CD4-positive, alpha-beta memory T cell (primary cell): ENCODE data around the gene NPAS2. TPM values are rescaled to one million over a fixed set of nuclear protein-coding genes. Genes with fewer than 3 reads are reported as not detected.

Experiments
- CTCF ChIA-PET: fragments of 350-600 bp; sonication (Branson Sonifier 250); formaldehyde crosslinking; loops from one replicate; lab custom pipeline; 2021; ENCODE audit warnings: inconsistent platforms; ENCODE audit not compliant: partially characterized antibody; lab: Charles Lee
- POLR2A ChIA-PET: fragments of 350-600 bp; sonication (Branson Sonifier 250); formaldehyde crosslinking; loops from one replicate; lab custom pipeline; 2021; ENCODE audit not compliant: partially characterized antibody; lab: Charles Lee
- DNase-seq, 5 donors: peaks; one replicate each; pipeline versions ENCODE4 v3.0.0 to v3.0.0-alpha.2; 2020 to 2022; ENCODE audit warnings: mixed read lengths in 1 of 5
- H3K27ac ChIP-seq: one replicate; pipeline ENCODE4 v1.7.0; 2013; ENCODE audit warnings: low read depth, low read length
- H3K27me3 ChIP-seq: 2 replicates; pipeline ENCODE4 v1.7.0; 2013; ENCODE audit warnings: mild to moderate bottlenecking, low read length, moderate library complexity; ENCODE audit not compliant: insufficient read depth
- H3K36me3 ChIP-seq: 2 replicates; pipeline ENCODE4 v1.7.0; 2013; ENCODE audit warnings: mild to moderate bottlenecking, low read length, moderate library complexity; ENCODE audit not compliant: insufficient read depth
- H3K4me1 ChIP-seq: 2 replicates; pipeline ENCODE4 v1.7.0; 2013; ENCODE audit warnings: mild to moderate bottlenecking, low read length, moderate library complexity; ENCODE audit not compliant: insufficient read depth
- H3K4me3 ChIP-seq, 2 donors: one replicate each; pipeline ENCODE4 v1.7.0; 2013; ENCODE audit warnings: low read length in 2 of 2, mild to moderate bottlenecking in 1 of 2
- H3K9me3 ChIP-seq, 2 donors: one replicate each; pipeline ENCODE4 v1.7.0; 2013; ENCODE audit warnings: low read length in 2 of 2, control low read depth in 1 of 2; ENCODE audit not compliant: control insufficient read depth in 1 of 2
- H3K27ac Mint-ChIP-seq, 7 donors: one replicate each; pipeline ENCODE4 v1.8.0; 2020 to 2021; ENCODE audit warnings: mixed read lengths in 7 of 7, mild to moderate bottlenecking in 6 of 7, inconsistent platforms in 3 of 7, moderate library complexity in 3 of 7
- H3K27me3 Mint-ChIP-seq, 2 donors: one replicate each; pipeline ENCODE4 v1.8.0; 2020 to 2021; ENCODE audit warnings: mixed read lengths in 2 of 2
- H3K36me3 Mint-ChIP-seq, 2 donors: one replicate each; pipeline ENCODE4 v1.8.0; 2020 to 2021; ENCODE audit warnings: mixed read lengths in 2 of 2, inconsistent platforms in 1 of 2, mild to moderate bottlenecking in 1 of 2
- H3K4me1 Mint-ChIP-seq, 4 donors: one replicate each; pipeline ENCODE4 v1.8.0; 2020 to 2021; ENCODE audit warnings: mixed read lengths in 4 of 4, mild to moderate bottlenecking in 1 of 4
- H3K4me3 Mint-ChIP-seq, 8 donors: one replicate each; pipeline ENCODE4 v1.8.0; 2020 to 2021; ENCODE audit warnings: mixed read lengths in 8 of 8, mild to moderate bottlenecking in 7 of 8, moderate library complexity in 6 of 8, inconsistent platforms in 3 of 8
- H3K9me3 Mint-ChIP-seq, 8 donors: one replicate each; pipeline ENCODE4 v1.8.0; 2020 to 2021; ENCODE audit warnings: mixed read lengths in 8 of 8, mild to moderate bottlenecking in 5 of 8, inconsistent platforms in 3 of 8, moderate library complexity in 1 of 8
- intact Hi-C: fragments of 100-400 bp; cut with micrococcal nuclease; formaldehyde crosslinking; loops from one replicate; pipeline ENCODE4 v1.15.1; 2023
- polyA plus RNA-seq, 2 donors: library from polyadenylated mRNA; unstranded; fragments of 300-500 nt; fragmentation: Illumina TruSeq; gene quantifications; one replicate each; pipeline ENCODE4 v1.2.3, GENCODE V29; 2021
- total RNA-seq, 2 experiments: library from RNA; stranded (reverse); gene quantifications; one replicate each; pipeline ENCODE4 v1.2.3, GENCODE V29; 2021

Gene NPAS2
- total and polyA plus RNA-seq, 4 experiments from 2014 or later = 0.79 to 2.6 (median 2.1) TPM; not detected in 1

DNA sequence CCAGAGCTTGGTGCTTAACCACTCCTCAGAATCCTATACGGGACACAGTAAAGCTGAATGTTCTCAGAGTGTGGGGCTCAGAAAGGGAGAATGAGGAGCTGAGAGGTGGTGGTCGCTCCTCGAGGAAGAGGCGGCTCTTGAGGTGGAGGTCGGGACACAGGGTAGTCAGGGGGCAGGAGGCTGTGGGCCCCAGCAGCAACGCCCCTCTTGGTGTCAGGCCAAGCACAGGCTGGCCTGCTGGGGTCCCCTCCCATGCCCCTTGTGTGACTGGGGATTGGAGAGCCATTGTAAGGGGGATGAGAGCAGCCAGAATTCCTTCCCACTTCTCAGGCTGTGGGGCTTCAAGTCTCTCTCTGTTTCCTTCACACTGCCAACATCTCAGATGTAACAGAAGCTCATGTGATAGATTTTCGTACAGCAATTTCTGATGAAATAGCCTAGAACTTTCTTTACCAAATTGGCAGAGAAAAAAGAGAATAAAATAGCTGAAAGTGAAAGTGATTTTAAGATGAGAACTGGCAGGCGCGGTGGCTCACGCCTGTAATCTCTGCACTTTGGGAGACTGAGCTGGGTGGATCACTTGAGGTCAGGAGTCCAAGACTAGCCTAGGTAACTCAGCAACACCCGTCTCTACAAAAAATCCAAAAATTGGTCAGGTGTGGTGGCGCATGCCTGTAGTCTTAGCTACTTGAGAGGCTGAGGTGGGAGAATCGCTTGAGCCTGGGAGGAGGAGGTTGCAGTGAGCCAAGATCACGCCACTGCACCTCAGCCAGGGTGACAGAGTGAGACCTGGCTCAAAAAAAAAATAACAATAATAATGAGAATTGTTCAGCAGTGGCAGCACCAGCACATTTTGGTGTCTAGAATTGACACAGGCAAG lies 121.1 kb downstream of the NPAS2 start:
- H3K36me3 Mint-ChIP-seq = no peaks in the 10 kb centered on the region
- intact Hi-C loops = no loop called here
- Histone ChIP-seq H3K36me3 (no peaks in the 10 kb centered on the region), H3K4me3 (peak overlapping the region; percentile 12 to 44), H3K9me3 (no peaks in the 10 kb centered on the region), H3K27ac (no peak overlapping the region), H3K27me3 (no peaks in the 10 kb centered on the region), H3K4me1 (peaks cover 16% of the 10 kb centered on the region)
- CTCF ChIA-PET = interaction anchor here (0.8 to 2.2 kb wide), 8 partner anchors 12 to 334 kb away, joined by 3 to 7 read pairs (median 3); no protein-coding TSS in a partner anchor
- no peaks in the 10 kb centered on the region for H3K27me3 Mint-ChIP-seq
- peak overlapping the region; percentile 64 to 89 (median 83) for H3K4me3 Mint-ChIP-seq
- no peaks in the 10 kb centered on the region for H3K9me3 Mint-ChIP-seq
- peaks cover 18 to 25% (median 23%) of the 10 kb centered on the region in 4 donors for H3K4me1 Mint-ChIP-seq
- peak overlapping the region; percentile 70 to 91 (median 80) for H3K27ac Mint-ChIP-seq
- DNase-seq = peak in 3 of 5 donors; percentile 11 to 19 (median 15)
- POLR2A ChIA-PET = interaction anchor here (1.1 to 2.1 kb wide), 3 partner anchors 16 to 378 kb away, joined by 4 to 15 read pairs (median 4); partner anchors contain the start of gene PDCL3

DNA sequence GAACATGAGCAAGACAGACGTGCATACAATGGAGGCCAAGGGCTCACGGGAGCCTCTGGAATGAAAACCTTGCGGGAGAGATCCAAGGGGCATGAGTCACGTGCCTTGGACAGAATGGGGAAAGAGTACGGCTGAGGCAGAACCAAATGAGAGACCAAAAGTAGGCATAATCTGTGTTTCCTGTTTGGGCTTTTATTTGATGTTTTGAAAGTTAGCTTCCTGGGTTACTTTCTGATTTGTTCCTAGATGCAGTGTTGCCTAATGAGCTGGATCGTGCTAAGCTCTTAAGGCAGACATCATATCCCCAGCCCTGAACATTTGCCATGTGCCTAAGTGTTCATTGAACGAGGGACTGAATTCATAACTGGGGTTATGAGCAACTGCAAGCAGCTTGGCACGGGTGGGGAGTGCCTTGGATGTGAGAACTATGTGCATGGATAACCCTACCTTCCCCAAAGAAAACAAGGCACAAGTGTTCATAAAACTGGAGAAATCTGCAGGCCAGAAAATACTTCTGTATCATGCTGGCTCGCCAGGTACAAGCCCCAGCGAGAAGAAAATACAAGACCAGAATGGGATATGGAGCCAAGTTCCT lies 121.8 kb downstream of the NPAS2 start:
- Mint-ChIP-seq H3K27ac (peak overlapping the region; percentile 70 to 91 (median 80)), H3K36me3 (no peaks in the 10 kb centered on the region), H3K27me3 (peaks cover under 1 to 2% of the 10 kb centered on the region in 2 donors), H3K9me3 (no peaks in the 10 kb centered on the region), H3K4me1 (peaks cover 18 to 25% (median 23%) of the 10 kb centered on the region in 4 donors), H3K4me3 (peak overlapping the region; percentile 64 to 89 (median 83))
- Histone ChIP-seq H3K27ac (no peak overlapping the region), H3K4me3 (peak overlapping the region in 1 of 2 donors; percentile 44), H3K9me3 (no peaks in the 10 kb centered on the region), H3K27me3 (no peaks in the 10 kb centered on the region), H3K4me1 (peaks cover 16% of the 10 kb centered on the region), H3K36me3 (no peaks in the 10 kb centered on the region)
- peak in 2 of 5 donors; percentile 12 to 13 for DNase-seq
- intact Hi-C loops = no loop called here
- POLR2A ChIA-PET = interaction anchor here (1.1 to 2.1 kb wide), 3 partner anchors 17 to 379 kb away, joined by 4 to 15 read pairs (median 4); partner anchors contain the start of gene PDCL3
- CTCF ChIA-PET = interaction anchor here (0.8 to 2.2 kb wide), 7 partner anchors 12 to 335 kb away, joined by 3 to 7 read pairs (median 3); no protein-coding TSS in a partner anchor

GRCh38 chr2:100944617-100945432 lies 124.9 kb downstream of the NPAS2 start:
- Mint-ChIP-seq H3K36me3 (no peaks in the 10 kb centered on the region), H3K27ac (peak overlapping the region in 1 of 7 donors; percentile 6), H3K4me3 (no peak overlapping the region), H3K27me3 (peaks cover 2% of the 10 kb centered on the region in 2 donors), H3K4me1 (peaks cover 18 to 25% (median 23%) of the 10 kb centered on the region in 4 donors), H3K9me3 (no peaks in the 10 kb centered on the region)
- Histone ChIP-seq H3K4me3 (no peak overlapping the region), H3K27ac (no peak overlapping the region), H3K27me3 (no peaks in the 10 kb centered on the region), H3K4me1 (peaks cover 16% of the 10 kb centered on the region), H3K36me3 (no peaks in the 10 kb centered on the region), H3K9me3 (no peaks in the 10 kb centered on the region)
- DNase-seq = no peak
- CTCF ChIA-PET = no interaction called here
- intact Hi-C loops = no loop called here
- POLR2A ChIA-PET = no interaction called here

DNA sequence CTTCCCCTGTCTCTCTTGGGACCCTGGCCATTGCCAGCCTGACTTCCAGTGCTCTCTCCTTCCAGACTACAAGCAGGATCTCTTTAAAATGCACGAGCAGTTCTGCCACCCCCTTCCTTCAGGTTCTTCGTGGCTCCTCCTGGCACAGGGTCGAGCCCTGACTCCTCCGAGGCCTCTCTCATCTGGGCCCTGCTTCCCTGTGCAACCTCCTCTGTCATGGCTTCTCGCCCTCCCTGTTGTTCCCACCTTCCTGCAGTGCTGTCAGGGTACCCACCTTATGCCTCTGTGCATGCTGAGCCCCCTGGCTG lies 125.4 kb downstream of the NPAS2 start:
- Mint-ChIP-seq H3K9me3 (no peaks in the 10 kb centered on the region), H3K27ac (peak overlapping the region in 1 of 7 donors; percentile 6), H3K36me3 (no peaks in the 10 kb centered on the region), H3K27me3 (peaks cover 2% of the 10 kb centered on the region in 2 donors), H3K4me3 (peak overlapping the region in 1 of 8 donors; percentile 9), H3K4me1 (peaks cover 18 to 23% (median 21%) of the 10 kb centered on the region in 4 donors)
- intact Hi-C loops = no loop called here
- CTCF ChIA-PET = no interaction called here
- Histone ChIP-seq H3K4me3 (no peak overlapping the region), H3K27me3 (no peaks in the 10 kb centered on the region), H3K9me3 (no peaks in the 10 kb centered on the region), H3K27ac (no peak overlapping the region), H3K4me1 (peaks cover 16% of the 10 kb centered on the region), H3K36me3 (no peaks in the 10 kb centered on the region)
- POLR2A ChIA-PET = no interaction called here
- DNase-seq = no peak

DNA sequence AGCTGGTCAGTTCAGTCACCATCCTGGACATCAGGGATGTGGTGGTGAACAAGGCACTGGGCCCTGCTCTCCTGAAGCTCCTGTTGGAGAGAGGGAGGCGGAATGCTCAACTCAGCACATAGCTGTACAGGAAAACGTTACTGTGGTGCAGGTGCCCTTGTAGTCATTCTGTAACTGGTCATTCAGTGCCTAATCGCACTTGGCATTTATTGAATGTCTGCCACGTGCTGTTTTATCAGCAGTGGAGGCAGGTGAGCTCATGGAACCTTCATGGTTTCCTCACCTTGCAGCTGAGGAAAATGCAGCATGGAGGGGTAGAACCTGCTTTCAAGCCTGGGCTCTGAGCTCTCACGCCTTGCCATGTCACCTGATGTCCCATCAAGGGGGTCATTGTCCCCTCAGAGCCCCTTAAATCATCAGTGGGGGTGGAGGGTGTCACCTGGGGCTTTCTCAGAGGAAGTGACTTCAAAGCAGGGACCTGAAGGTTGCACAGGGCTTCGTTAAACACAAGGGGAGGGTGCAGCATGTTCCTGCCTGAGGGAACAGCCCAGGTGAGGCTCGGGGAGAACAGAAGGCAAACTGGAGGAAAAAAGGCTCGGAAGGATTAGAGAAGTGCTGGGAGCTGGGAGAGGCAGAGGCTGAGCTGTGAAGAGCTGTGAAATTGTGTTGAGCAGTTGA lies 126.1 kb downstream of the NPAS2 start:
- Mint-ChIP-seq H3K4me1 (peaks cover 13 to 16% (median 15%) of the 10 kb centered on the region in 4 donors), H3K9me3 (no peaks in the 10 kb centered on the region), H3K27me3 (peaks cover 2% of the 10 kb centered on the region in 2 donors), H3K4me3 (peak overlapping the region in 1 of 8 donors; percentile 7), H3K36me3 (no peaks in the 10 kb centered on the region), H3K27ac (peak overlapping the region in 3 of 7 donors; percentile 32 to 70 (median 32))
- no peak for DNase-seq
- H3K9me3 ChIP-seq = no peaks in the 10 kb centered on the region
- intact Hi-C loops = no loop called here
- H3K4me3 ChIP-seq = no peak overlapping the region
- H3K27me3 ChIP-seq = no peaks in the 10 kb centered on the region
- H3K36me3 ChIP-seq = no peaks in the 10 kb centered on the region
- ChIA-PET CTCF (no interaction called here), POLR2A (no interaction called here)
- H3K27ac ChIP-seq = no peak overlapping the region
- H3K4me1 ChIP-seq = peaks cover 12% of the 10 kb centered on the region

GRCh38 chr2:100948942-100949811 lies 129.2 kb downstream of the NPAS2 start:
- CTCF ChIA-PET = no interaction called here
- Mint-ChIP-seq H3K4me1 (peaks cover 0 to 9% (median 0%) of the 10 kb centered on the region in 4 donors), H3K9me3 (no peaks in the 10 kb centered on the region), H3K36me3 (no peaks in the 10 kb centered on the region), H3K4me3 (no peak overlapping the region), H3K27ac (no peak overlapping the region), H3K27me3 (peaks cover 2% of the 10 kb centered on the region in 2 donors)
- H3K27ac ChIP-seq = no peak overlapping the region
- H3K27me3 ChIP-seq = no peaks in the 10 kb centered on the region
- POLR2A ChIA-PET = no interaction called here
- no peaks in the 10 kb centered on the region for H3K9me3 ChIP-seq
- intact Hi-C loops = no loop called here
- DNase-seq = no peak
- no peak overlapping the region for H3K4me3 ChIP-seq
- no peaks in the 10 kb centered on the region for H3K36me3 ChIP-seq
- H3K4me1 ChIP-seq = peaks cover 6% of the 10 kb centered on the region
